Measurements from ENCODE around the gene ARMC5. TPM values are rescaled to one million over a fixed set of nuclear protein-coding genes. Genes with fewer than 3 reads are reported as not detected.
A peak's percentile ranks its signal among the peaks of the same experiment; 100 is the strongest.

ARMC5 gene
- polyA plus RNA-seq, 1 of the 3 experiments (the other 2 are of a cell fraction) = 8.9 TPM

DNA sequence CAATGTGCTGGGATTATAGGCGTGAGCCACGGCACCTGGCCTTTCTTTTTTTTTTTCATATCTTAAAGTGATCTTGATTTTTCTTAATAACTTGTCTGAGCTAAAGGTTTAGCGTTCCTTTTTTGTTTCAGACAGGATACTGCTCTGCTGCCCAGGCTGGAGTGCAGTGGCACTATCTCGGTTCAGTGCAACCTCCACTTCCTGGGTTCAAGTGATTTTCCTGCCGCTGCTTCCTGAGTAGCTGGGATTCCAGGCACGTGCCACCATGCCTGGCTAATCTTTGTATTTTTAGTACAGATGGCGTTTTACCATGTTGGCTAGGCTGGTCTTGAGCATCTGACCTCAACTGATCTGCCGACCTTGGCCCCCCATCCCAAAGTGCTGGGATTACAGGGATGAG lies 44.9 kb downstream of the ARMC5 start:
- peaks cover 0 to 13% of the 10 kb centered on the region in 2 experiments; a peak in 2 of 4 replicates for H3K4me1 ChIP-seq (ENCODE audit: control insufficient read depth in 1 of 2, insufficient read depth in 2 of 2, low read depth in 1 of 2, low read length in 1 of 2)
- 94% methylated on average over 8 of the region's 8 CpGs for WGBS (ENCODE audit: low lambda C conversion rate)
- H3K79me2 ChIP-seq (ENCODE audit: insufficient read depth) = peaks cover 39% of the 10 kb centered on the region
- no peak overlapping the region for H3K4me2 ChIP-seq
- DNase-seq = no peak
- no peaks in the 10 kb centered on the region for H3F3A ChIP-seq (replicated peaks; ENCODE audit: insufficient read depth)
- no peaks in the 10 kb centered on the region for H3K9me3 ChIP-seq
- H2AFZ ChIP-seq (ENCODE audit: low read depth) = no peak overlapping the region
- H3K9ac ChIP-seq = no peak overlapping the region
- POLR2A ChIA-PET = no interaction called here
- no peak overlapping the region for H3K27ac ChIP-seq (ENCODE audit: low read depth in 2 of 2, low read length in 1 of 2)
- H3K27me3 ChIP-seq (ENCODE audit: insufficient read depth) = no peaks in the 10 kb centered on the region
- H3K4me3 ChIP-seq (ENCODE audit: low read depth in 2 of 2, low read length in 1 of 2) = no peak overlapping the region
- TF ChIP-seq RFX5 (IDR thresholded peaks at IDR 0.05; ENCODE audit: low read length) = no peak
- TF ChIP-seq, protein P1, sequence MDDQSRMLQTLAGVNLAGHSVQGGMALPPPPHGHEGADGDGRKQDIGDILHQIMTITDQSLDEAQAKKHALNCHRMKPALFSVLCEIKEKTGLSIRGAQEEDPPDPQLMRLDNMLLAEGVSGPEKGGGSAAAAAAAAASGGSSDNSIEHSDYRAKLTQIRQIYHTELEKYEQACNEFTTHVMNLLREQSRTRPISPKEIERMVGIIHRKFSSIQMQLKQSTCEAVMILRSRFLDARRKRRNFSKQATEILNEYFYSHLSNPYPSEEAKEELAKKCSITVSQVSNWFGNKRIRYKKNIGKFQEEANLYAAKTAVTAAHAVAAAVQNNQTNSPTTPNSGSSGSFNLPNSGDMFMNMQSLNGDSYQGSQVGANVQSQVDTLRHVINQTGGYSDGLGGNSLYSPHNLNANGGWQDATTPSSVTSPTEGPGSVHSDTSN (IDR thresholded peaks at IDR 0.05) = no peak
- TF ChIP-seq RXRA (IDR thresholded peaks at IDR 0.05; ENCODE audit: borderline replicate concordance, low read depth) = no peak
- TF ChIP-seq FOXM1 (IDR thresholded peaks at IDR 0.05; ENCODE audit: low read depth) = no peak
- TF ChIP-seq YY1 (IDR thresholded peaks at IDR 0.05; ENCODE audit: low read depth) = no peak
- no peak for TF ChIP-seq NRF1 (IDR thresholded peaks at IDR 0.05; ENCODE audit: low read depth, low read length)
- TF ChIP-seq RCOR1 (IDR thresholded peaks at IDR 0.05; ENCODE audit: low read length) = no peak
- H3K36me3 ChIP-seq (replicated peaks in 1 of 2; ENCODE audit: control insufficient read depth in 1 of 2, insufficient read depth in 2 of 2, low read length in 1 of 2) = peaks cover 20 to 24% of the 10 kb centered on the region in 2 experiments
- H4K20me1 ChIP-seq (ENCODE audit: insufficient read depth) = no peaks in the 10 kb centered on the region; the same call in 1 of the 2 replicates
- no peaks in the 10 kb centered on the region for H3K9me2 ChIP-seq
- CTCF ChIA-PET = no interaction called here

DNA sequence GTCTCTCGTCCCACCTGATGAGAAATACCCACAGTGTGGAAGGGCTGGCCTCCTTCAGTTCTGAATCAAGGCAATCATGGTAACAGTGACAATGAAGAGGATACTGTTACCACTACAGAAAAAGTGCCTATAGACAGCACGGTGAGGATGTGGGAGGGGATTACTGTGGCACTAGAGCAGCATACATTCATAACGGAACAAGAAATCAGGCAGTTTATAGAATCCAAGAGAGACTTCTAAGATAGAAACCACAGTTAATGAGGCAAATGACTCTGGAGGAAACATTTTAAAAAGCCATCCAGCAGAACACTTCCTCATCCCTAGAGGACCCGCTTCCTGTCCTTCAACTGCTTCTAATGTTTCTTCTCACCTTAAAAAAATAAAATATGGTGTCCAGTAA lies 46.2 kb downstream of the ARMC5 start:
- Histone ChIP-seq H3K79me2 (ENCODE audit: insufficient read depth) (peaks cover 46% of the 10 kb centered on the region), H2AFZ (ENCODE audit: low read depth) (no peak overlapping the region), H3K9ac (no peak overlapping the region), H3K4me3 (ENCODE audit: low read depth in 2 of 2, low read length in 1 of 2) (no peak overlapping the region), H3K4me1 (ENCODE audit: control insufficient read depth in 1 of 2, insufficient read depth in 2 of 2, low read depth in 1 of 2, low read length in 1 of 2) (peaks cover 0 to 18% of the 10 kb centered on the region in 2 experiments; a peak in 2 of 4 replicates), H3K36me3 (replicated peaks in 1 of 2; ENCODE audit: control insufficient read depth in 1 of 2, insufficient read depth in 2 of 2, low read length in 1 of 2) (peaks cover 11 to 16% of the 10 kb centered on the region in 2 experiments), H3K27me3 (ENCODE audit: insufficient read depth) (no peaks in the 10 kb centered on the region), H3K9me2 (no peaks in the 10 kb centered on the region), H3K27ac (ENCODE audit: low read depth in 2 of 2, low read length in 1 of 2) (no peak overlapping the region), H3K4me2 (0 out of 2 replicates have a peak overlapping the region, but pooled peaks have one; percentile 87), H4K20me1 (ENCODE audit: insufficient read depth) (no peaks in the 10 kb centered on the region), H3F3A (replicated peaks; ENCODE audit: insufficient read depth) (no peaks in the 10 kb centered on the region), H3K9me3 (no peaks in the 10 kb centered on the region)
- POLR2A ChIA-PET = no interaction called here
- no peak for DNase-seq
- CTCF ChIA-PET = no interaction called here
- 72% methylated on average over 4 of the region's 4 CpGs for WGBS (ENCODE audit: low lambda C conversion rate)
- TF ChIP-seq, protein P2, sequence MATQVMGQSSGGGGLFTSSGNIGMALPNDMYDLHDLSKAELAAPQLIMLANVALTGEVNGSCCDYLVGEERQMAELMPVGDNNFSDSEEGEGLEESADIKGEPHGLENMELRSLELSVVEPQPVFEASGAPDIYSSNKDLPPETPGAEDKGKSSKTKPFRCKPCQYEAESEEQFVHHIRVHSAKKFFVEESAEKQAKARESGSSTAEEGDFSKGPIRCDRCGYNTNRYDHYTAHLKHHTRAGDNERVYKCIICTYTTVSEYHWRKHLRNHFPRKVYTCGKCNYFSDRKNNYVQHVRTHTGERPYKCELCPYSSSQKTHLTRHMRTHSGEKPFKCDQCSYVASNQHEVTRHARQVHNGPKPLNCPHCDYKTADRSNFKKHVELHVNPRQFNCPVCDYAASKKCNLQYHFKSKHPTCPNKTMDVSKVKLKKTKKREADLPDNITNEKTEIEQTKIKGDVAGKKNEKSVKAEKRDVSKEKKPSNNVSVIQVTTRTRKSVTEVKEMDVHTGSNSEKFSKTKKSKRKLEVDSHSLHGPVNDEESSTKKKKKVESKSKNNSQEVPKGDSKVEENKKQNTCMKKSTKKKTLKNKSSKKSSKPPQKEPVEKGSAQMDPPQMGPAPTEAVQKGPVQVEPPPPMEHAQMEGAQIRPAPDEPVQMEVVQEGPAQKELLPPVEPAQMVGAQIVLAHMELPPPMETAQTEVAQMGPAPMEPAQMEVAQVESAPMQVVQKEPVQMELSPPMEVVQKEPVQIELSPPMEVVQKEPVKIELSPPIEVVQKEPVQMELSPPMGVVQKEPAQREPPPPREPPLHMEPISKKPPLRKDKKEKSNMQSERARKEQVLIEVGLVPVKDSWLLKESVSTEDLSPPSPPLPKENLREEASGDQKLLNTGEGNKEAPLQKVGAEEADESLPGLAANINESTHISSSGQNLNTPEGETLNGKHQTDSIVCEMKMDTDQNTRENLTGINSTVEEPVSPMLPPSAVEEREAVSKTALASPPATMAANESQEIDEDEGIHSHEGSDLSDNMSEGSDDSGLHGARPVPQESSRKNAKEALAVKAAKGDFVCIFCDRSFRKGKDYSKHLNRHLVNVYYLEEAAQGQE (IDR thresholded peaks at IDR 0.05; ENCODE audit: low read depth, low read length) = no peak
- TF ChIP-seq CHD2 (IDR thresholded peaks at IDR 0.05; ENCODE audit: low read length, partially characterized antibody) (no peak), EZH2phosphoT487 (IDR thresholded peaks at IDR 0.05; ENCODE audit: borderline replicate concordance, low read depth) (no peak), NFIC (IDR thresholded peaks at IDR 0.05; ENCODE audit: borderline replicate concordance) (no peak), POLR2AphosphoS5 (IDR thresholded peaks at IDR 0.05; ENCODE audit: low read depth, low read length) (no peak), SMC3 (IDR thresholded peaks at IDR 0.05; ENCODE audit: low read depth, low read length) (no peak), NRF1 (IDR thresholded peaks at IDR 0.05; ENCODE audit: low read depth, low read length) (no peak), RCOR1 (IDR thresholded peaks at IDR 0.05; ENCODE audit: low read length) (no peak), GABPA (IDR thresholded peaks at IDR 0.05; ENCODE audit: low read depth) (no peak), JUND (IDR thresholded peaks at IDR 0.05) (no peak), EP300 (IDR thresholded peaks at IDR 0.05; ENCODE audit: borderline replicate concordance in 1 of 2, low read depth in 1 of 2, low read length in 1 of 2) (no peak)
- TF ChIP-seq, protein P3, sequence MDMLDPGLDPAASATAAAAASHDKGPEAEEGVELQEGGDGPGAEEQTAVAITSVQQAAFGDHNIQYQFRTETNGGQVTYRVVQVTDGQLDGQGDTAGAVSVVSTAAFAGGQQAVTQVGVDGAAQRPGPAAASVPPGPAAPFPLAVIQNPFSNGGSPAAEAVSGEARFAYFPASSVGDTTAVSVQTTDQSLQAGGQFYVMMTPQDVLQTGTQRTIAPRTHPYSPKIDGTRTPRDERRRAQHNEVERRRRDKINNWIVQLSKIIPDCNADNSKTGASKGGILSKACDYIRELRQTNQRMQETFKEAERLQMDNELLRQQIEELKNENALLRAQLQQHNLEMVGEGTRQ (IDR thresholded peaks at IDR 0.05; ENCODE audit: borderline replicate concordance, low read depth, low read length) = no peak
- TF ChIP-seq, protein P4, sequence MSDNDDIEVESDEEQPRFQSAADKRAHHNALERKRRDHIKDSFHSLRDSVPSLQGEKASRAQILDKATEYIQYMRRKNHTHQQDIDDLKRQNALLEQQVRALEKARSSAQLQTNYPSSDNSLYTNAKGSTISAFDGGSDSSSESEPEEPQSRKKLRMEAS (IDR thresholded peaks at IDR 0.05; ENCODE audit: low read depth) = no peak
- TF ChIP-seq, protein P5, sequence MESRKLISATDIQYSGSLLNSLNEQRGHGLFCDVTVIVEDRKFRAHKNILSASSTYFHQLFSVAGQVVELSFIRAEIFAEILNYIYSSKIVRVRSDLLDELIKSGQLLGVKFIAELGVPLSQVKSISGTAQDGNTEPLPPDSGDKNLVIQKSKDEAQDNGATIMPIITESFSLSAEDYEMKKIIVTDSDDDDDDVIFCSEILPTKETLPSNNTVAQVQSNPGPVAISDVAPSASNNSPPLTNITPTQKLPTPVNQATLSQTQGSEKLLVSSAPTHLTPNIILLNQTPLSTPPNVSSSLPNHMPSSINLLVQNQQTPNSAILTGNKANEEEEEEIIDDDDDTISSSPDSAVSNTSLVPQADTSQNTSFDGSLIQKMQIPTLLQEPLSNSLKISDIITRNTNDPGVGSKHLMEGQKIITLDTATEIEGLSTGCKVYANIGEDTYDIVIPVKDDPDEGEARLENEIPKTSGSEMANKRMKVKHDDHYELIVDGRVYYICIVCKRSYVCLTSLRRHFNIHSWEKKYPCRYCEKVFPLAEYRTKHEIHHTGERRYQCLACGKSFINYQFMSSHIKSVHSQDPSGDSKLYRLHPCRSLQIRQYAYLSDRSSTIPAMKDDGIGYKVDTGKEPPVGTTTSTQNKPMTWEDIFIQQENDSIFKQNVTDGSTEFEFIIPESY (IDR thresholded peaks at IDR 0.05; ENCODE audit: borderline replicate concordance, low read depth) = no peak
- TF ChIP-seq, protein P6, sequence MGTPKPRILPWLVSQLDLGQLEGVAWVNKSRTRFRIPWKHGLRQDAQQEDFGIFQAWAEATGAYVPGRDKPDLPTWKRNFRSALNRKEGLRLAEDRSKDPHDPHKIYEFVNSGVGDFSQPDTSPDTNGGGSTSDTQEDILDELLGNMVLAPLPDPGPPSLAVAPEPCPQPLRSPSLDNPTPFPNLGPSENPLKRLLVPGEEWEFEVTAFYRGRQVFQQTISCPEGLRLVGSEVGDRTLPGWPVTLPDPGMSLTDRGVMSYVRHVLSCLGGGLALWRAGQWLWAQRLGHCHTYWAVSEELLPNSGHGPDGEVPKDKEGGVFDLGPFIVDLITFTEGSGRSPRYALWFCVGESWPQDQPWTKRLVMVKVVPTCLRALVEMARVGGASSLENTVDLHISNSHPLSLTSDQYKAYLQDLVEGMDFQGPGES (IDR thresholded peaks at IDR 0.05; ENCODE audit: low read depth, low read length) = no peak
